Endothelial cell of umbilical vein (primary cell): Measurements from ENCODE around the gene FHIT. TPM values are rescaled to one million over a fixed set of nuclear protein-coding genes. Genes with fewer than 3 reads are reported as not detected.

Source experiments
- BruUV-seq: library from RNA; stranded (reverse); fragments of 400-500 nt; replicated peaks from 2 replicates; lab custom pipeline; 2021; lab: Mats Ljungman, UMichigan
- CTCF ChIA-PET: fragments of 300-600, 350-600 bp; sonication (Branson Sonifier 250); formaldehyde crosslinking; loops from one replicate; lab custom pipeline; 2021; ENCODE audit warnings: antibody characterized with exemption, inconsistent platforms; lab: Charles Lee
- POLR2A ChIA-PET: fragments of 300-600, 350-600 bp; sonication (Branson Sonifier 250); formaldehyde crosslinking; loops from one replicate; lab custom pipeline; 2021; ENCODE audit warnings: antibody characterized with exemption, inconsistent platforms; lab: Charles Lee
- DNase-seq: peaks from one replicate; pipeline ENCODE4 v3.0.0-alpha.2; 2011; ENCODE audit warnings: low read depth, low spot score
- FAIRE-seq: peaks from 2 replicates; lab custom pipeline; 2011; peaks lifted over from hg19 to GRCh38; lab: Jason Lieb, UNC
- H2AFZ ChIP-seq: 2 replicates; pipeline ENCODE4 v1.6.0; 2012; ENCODE audit warnings: low read depth, low read length, control low read depth, inconsistent platforms
- H3K27ac ChIP-seq: 2 replicates; pipeline ENCODE4 v1.5.1; 2011; ENCODE audit warnings: low read depth, mild to moderate bottlenecking, control low read depth, low read length, moderate library complexity; ENCODE audit not compliant: insufficient read depth
- H3K27me3 ChIP-seq, 2 experiments: 2 replicates each; pipeline versions ENCODE4 v1.6.0 to v1.6.1; 2011; ENCODE audit warnings: low read length in 2 of 2, mixed read lengths in 1 of 2; ENCODE audit not compliant: control insufficient read depth in 2 of 2, insufficient read depth in 2 of 2
- H3K36me3 ChIP-seq, 2 experiments: 2 replicates in 1 of 2; 3 replicates in 1 of 2; pipeline ENCODE4 v1.5.1; 2011; ENCODE audit warnings: low read length in 2 of 2, mild to moderate bottlenecking in 1 of 2, moderate library complexity in 1 of 2; ENCODE audit not compliant: control insufficient read depth in 2 of 2, insufficient read depth in 2 of 2; ENCODE audit errors: extremely low read depth in 1 of 2
- H3K4me1 ChIP-seq: 3 replicates; pipeline ENCODE4 v1.5.1; 2011; ENCODE audit warnings: mild to moderate bottlenecking, low read length; ENCODE audit not compliant: control insufficient read depth, insufficient read depth; ENCODE audit errors: extremely low read depth
- H3K4me2 ChIP-seq: 2 replicates; pipeline ENCODE4 v1.6.1; 2011; ENCODE audit warnings: low read length, control low read depth, mixed read lengths; ENCODE audit not compliant: insufficient read depth
- H3K4me3 ChIP-seq, 3 experiments: fragments of 200-600 bp in 1 of 3; sonication (generic), shearing (Covaris generic) in 1 of 3; replicated peaks in 1 of 3; 2 replicates each; pipeline ENCODE4 v1.5.1; 2011 to 2016; ENCODE audit warnings: control low read depth in 3 of 3, low read length in 3 of 3, mild to moderate bottlenecking in 2 of 3, inconsistent platforms in 1 of 3, low read depth in 1 of 3, moderate library complexity in 1 of 3; ENCODE audit not compliant: insufficient read depth in 1 of 3
- H3K79me2 ChIP-seq: 2 replicates; pipeline ENCODE4 v1.6.0; 2012; ENCODE audit warnings: low read length, inconsistent platforms; ENCODE audit not compliant: control insufficient read depth, insufficient read depth
- H3K9ac ChIP-seq: replicated peaks from 2 replicates; pipeline ENCODE3; 2011; ENCODE audit warnings: low read length, control low read depth; ENCODE audit not compliant: insufficient read depth; ENCODE audit errors: extremely low read depth
- H3K9me1 ChIP-seq: replicated peaks from 3 replicates; pipeline ENCODE4 v1.6.0; 2011; ENCODE audit warnings: mild to moderate bottlenecking, low read length; ENCODE audit not compliant: control insufficient read depth, insufficient read depth; ENCODE audit errors: extremely low read depth
- H3K9me3 ChIP-seq: replicated peaks from 2 replicates; pipeline ENCODE4 v1.5.1; 2012; ENCODE audit warnings: low read length, inconsistent platforms; ENCODE audit not compliant: control insufficient read depth, insufficient read depth
- H4K20me1 ChIP-seq: replicated peaks from 2 replicates; pipeline ENCODE3; 2011; ENCODE audit warnings: mild to moderate bottlenecking, low read length; ENCODE audit not compliant: control insufficient read depth, insufficient read depth; ENCODE audit errors: extremely low read depth
- FOS ChIP-seq: IDR thresholded peaks from 2 replicates; pipeline ENCODE4 v1.6.1; 2011; ENCODE audit warnings: mild to moderate bottlenecking, low read length, moderate library complexity, borderline replicate concordance; ENCODE audit not compliant: insufficient read depth
- GATA2 ChIP-seq: IDR thresholded peaks from 2 replicates; pipeline ENCODE4 v1.7.0; 2011; ENCODE audit warnings: low read depth, mild to moderate bottlenecking, moderate library complexity, mixed read lengths, low read length; ENCODE audit not compliant: insufficient read length, insufficient read depth
- MYC ChIP-seq: IDR thresholded peaks from one replicate; pipeline ENCODE4 v1.6.1; 2011; ENCODE audit warnings: mild to moderate bottlenecking, low read depth, low read length
- POLR2A ChIP-seq: IDR thresholded peaks from 2 replicates; pipeline ENCODE4 v1.6.1; 2012; ENCODE audit warnings: low read depth, mild to moderate bottlenecking, control low read depth, low read length
- POLR2AphosphoS5 ChIP-seq: IDR thresholded peaks from 2 replicates; pipeline ENCODE4 v1.6.1; 2012; ENCODE audit warnings: low read depth, mild to moderate bottlenecking, control low read depth, low read length, moderate library complexity; ENCODE audit not compliant: insufficient read depth
- dilution Hi-C: fragments of 300-500 bp; cut with MboI; formaldehyde crosslinking; loops from one replicate; pipeline ENCODE4 v1.15.0; 2019; ENCODE audit warnings: low sequenced_read_pairs; ENCODE audit not compliant: extremely low pct_ligation_motif_present
- intact Hi-C: fragments of 100-400 bp; cut with micrococcal nuclease; formaldehyde crosslinking; loops from one replicate; pipeline ENCODE4 v1.10.0; 2022
- polyA plus RNA-seq, 4 experiments: library from polyadenylated mRNA; depleted of rRNA in 3 of 4; stranded (reverse) in 3 of 4; unstranded in 1 of 4; fragments of >200 nt; gene quantifications; 2 replicates each; pipeline versions ENCODE4 v1.2.1 to v1.2.3, GENCODE V29; 2011 to 2012; ENCODE audit warnings: missing spikeins in 1 of 4
- total RNA-seq: library from RNA; stranded (reverse); gene quantifications from 2 replicates; pipeline ENCODE4 v1.2.3, GENCODE V29; 2021
- TF ChIP-seq, protein P1 (sequence below), 2 donors: IDR thresholded peaks; 1 replicate in 1 of 2; 2 replicates in 1 of 2; pipeline ENCODE4 v1.5.1; 2011; ENCODE audit warnings: low read length in 2 of 2, mild to moderate bottlenecking in 2 of 2, moderate library complexity in 2 of 2, control low read depth in 1 of 2, inconsistent platforms in 1 of 2, low read depth in 1 of 2; ENCODE audit not compliant: insufficient read depth in 1 of 2; ENCODE audit errors: extremely low read depth in 1 of 2
- TF ChIP-seq, protein P2 (sequence below): IDR thresholded peaks from 2 replicates; pipeline ENCODE4 v1.6.1; 2011; ENCODE audit not compliant: insufficient read depth, insufficient read length

The FHIT gene
- total and polyA plus RNA-seq, 2 donors (not counting 3 experiments of a cell fraction or from before 2014, with no cell fraction given), result 0.47 to 2.2 TPM

GRCh38 chr3:60154011-60154410 is 1097.2 kb downstream of the FHIT start:
- Histone ChIP-seq H3K79me2 (no peaks in the 10 kb centered on the region), H3K4me3 (no peak overlapping the region), H3K36me3 (no peaks in the 10 kb centered on the region), H3K9ac (no peak overlapping the region), H3K9me1 (no peaks in the 10 kb centered on the region), H4K20me1 (no peaks in the 10 kb centered on the region), H3K27me3 (no peaks in the 10 kb centered on the region), H3K9me3 (no peaks in the 10 kb centered on the region), H2AFZ (no peak overlapping the region), H3K27ac (no peak overlapping the region), H3K4me1 (no peaks in the 10 kb centered on the region), H3K4me2 (no peak overlapping the region)
- dilution Hi-C loops (no loop called here), intact Hi-C loops (no loop called here)
- FAIRE-seq (no peak), DNase-seq (no peak)
- no TSS peak for BruUV-seq
- ChIA-PET CTCF (no interaction called here), POLR2A (no interaction called here)
- TF ChIP-seq, protein P1, sequence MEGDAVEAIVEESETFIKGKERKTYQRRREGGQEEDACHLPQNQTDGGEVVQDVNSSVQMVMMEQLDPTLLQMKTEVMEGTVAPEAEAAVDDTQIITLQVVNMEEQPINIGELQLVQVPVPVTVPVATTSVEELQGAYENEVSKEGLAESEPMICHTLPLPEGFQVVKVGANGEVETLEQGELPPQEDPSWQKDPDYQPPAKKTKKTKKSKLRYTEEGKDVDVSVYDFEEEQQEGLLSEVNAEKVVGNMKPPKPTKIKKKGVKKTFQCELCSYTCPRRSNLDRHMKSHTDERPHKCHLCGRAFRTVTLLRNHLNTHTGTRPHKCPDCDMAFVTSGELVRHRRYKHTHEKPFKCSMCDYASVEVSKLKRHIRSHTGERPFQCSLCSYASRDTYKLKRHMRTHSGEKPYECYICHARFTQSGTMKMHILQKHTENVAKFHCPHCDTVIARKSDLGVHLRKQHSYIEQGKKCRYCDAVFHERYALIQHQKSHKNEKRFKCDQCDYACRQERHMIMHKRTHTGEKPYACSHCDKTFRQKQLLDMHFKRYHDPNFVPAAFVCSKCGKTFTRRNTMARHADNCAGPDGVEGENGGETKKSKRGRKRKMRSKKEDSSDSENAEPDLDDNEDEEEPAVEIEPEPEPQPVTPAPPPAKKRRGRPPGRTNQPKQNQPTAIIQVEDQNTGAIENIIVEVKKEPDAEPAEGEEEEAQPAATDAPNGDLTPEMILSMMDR (IDR thresholded peaks at IDR 0.05; ENCODE audit: extremely low read depth in 1 of 2, insufficient read depth in 1 of 2, low read depth in 1 of 2, low read length in 2 of 2), result no peak

DNA sequence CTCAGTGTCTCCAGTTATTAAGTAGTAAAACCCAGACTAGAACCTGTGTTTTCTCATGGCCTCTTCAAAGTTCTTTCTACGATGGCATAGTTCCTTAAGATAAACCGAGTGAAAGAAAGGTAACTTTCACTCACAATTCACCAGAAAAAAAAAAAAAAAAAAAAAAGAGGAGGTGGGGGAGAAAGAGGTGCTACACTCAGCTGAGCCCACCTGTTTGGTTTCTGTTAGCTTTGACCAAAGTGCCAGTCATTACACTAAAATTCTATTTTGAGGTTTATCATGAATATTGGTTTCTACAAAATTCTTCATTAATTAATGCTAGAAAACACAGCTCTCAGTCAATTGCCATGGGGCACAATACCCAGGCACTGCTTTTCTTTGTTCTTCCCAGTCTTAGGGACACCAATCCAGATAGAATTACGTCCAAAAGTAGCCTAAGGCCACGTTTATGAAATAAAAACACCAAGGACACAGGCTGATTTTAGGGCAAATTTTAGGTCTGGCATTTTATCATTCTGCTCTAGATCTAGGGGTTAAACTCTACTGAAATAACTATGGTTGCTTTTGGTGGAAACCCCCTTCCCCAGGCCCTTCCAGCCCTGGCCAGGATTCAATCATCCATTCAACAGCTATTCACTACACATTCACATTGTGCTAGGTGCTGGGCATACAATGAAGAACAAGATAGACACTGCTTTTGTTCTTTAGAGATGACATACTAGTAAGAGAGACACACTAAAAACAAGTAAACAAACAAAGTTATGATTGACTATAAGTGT is 1097.8 kb downstream of the FHIT start:
- H2AFZ ChIP-seq, result no peak overlapping the region
- no TSS peak for BruUV-seq
- H3K4me3 ChIP-seq, result no peak overlapping the region
- no peaks in the 10 kb centered on the region for H3K36me3 ChIP-seq
- H3K27me3 ChIP-seq, result no peaks in the 10 kb centered on the region
- no peak for TF ChIP-seq MYC
- TF ChIP-seq, protein P2, sequence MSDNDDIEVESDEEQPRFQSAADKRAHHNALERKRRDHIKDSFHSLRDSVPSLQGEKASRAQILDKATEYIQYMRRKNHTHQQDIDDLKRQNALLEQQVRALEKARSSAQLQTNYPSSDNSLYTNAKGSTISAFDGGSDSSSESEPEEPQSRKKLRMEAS, result no peak
- no peak for TF ChIP-seq POLR2AphosphoS5
- TF ChIP-seq GATA2, result no peak
- no peak for TF ChIP-seq POLR2A
- TF ChIP-seq FOS, result no peak
- TF ChIP-seq, protein P1 (IDR thresholded peaks at IDR 0.05; ENCODE audit: extremely low read depth in 1 of 2, insufficient read depth in 1 of 2, low read depth in 1 of 2, low read length in 2 of 2), result no peak
- no peaks in the 10 kb centered on the region for H3K79me2 ChIP-seq
- no peak overlapping the region for H3K4me2 ChIP-seq
- no peaks in the 10 kb centered on the region for H3K9me3 ChIP-seq
- H3K27ac ChIP-seq, result no peak overlapping the region
- intact Hi-C loops, result no loop called here
- ChIA-PET CTCF (no interaction called here), POLR2A (no interaction called here)
- no peaks in the 10 kb centered on the region for H4K20me1 ChIP-seq
- no peaks in the 10 kb centered on the region for H3K9me1 ChIP-seq
- no peak overlapping the region for H3K9ac ChIP-seq
- DNase-seq (no peak), FAIRE-seq (no peak)
- dilution Hi-C loops, result no loop called here
- H3K4me1 ChIP-seq, result no peaks in the 10 kb centered on the region
